DOHH2 (cell line): ENCODE measurements around the gene THAP3.

Experiments
- H3F3A ChIP-seq: fragments of 200-600 bp; sonication (generic), shearing (Covaris generic); 2 replicates; pipeline ENCODE4 v1.6.0; 2016; ENCODE audit warnings: antibody characterized with exemption, mild to moderate bottlenecking; ENCODE audit not compliant: control insufficient read depth, insufficient read depth
- H3K27ac ChIP-seq: fragments of 200-600 bp; sonication (generic); 2 replicates; pipeline ENCODE4 v1.5.1; 2014; ENCODE audit warnings: low read depth, mild to moderate bottlenecking, low read length, moderate library complexity
- H3K27me3 ChIP-seq: fragments of 200-600 bp; sonication (generic); 2 replicates; pipeline ENCODE4 v1.6.1; 2014; ENCODE audit warnings: mild to moderate bottlenecking, low read length, mixed read lengths; ENCODE audit not compliant: control insufficient read depth
- H3K36me3 ChIP-seq: fragments of 200-600 bp; sonication (generic); 2 replicates; pipeline ENCODE4 v1.6.1; 2014; ENCODE audit warnings: mild to moderate bottlenecking, low read length, moderate library complexity, mixed read lengths; ENCODE audit not compliant: control insufficient read depth
- H3K4me1 ChIP-seq: fragments of 200-600 bp; sonication (generic); 2 replicates; pipeline ENCODE4 v1.6.1; 2014; ENCODE audit warnings: mild to moderate bottlenecking, low read length, mixed read lengths; ENCODE audit not compliant: control insufficient read depth
- H3K4me2 ChIP-seq: fragments of 200-600 bp; sonication (generic); 2 replicates; pipeline ENCODE4 v1.6.0; 2014; ENCODE audit warnings: mild to moderate bottlenecking, low read length, moderate library complexity
- H3K4me3 ChIP-seq: fragments of 200-600 bp; sonication (generic); 2 replicates; pipeline ENCODE4 v1.5.1; 2014; ENCODE audit warnings: mild to moderate bottlenecking, low read length, mixed read lengths
- H3K79me2 ChIP-seq: fragments of 200-600 bp; sonication (generic); 2 replicates; pipeline ENCODE4 v1.6.1; 2014; ENCODE audit warnings: mild to moderate bottlenecking, low read length, mixed read lengths; ENCODE audit not compliant: control insufficient read depth
- H3K9me2 ChIP-seq: fragments of 200-600 bp; sonication (generic); replicated peaks from 2 replicates; pipeline ENCODE4 v1.6.1; 2014; ENCODE audit warnings: mild to moderate bottlenecking, low read length, mixed read lengths; ENCODE audit not compliant: control insufficient read depth
- H3K9me3 ChIP-seq: fragments of 200-600 bp; sonication (generic); 2 replicates; pipeline ENCODE4 v1.6.1; 2014; ENCODE audit warnings: antibody characterized with exemption, low read length, mixed read lengths; ENCODE audit not compliant: control insufficient read depth, insufficient read depth
- H4K20me1 ChIP-seq: fragments of 200-600 bp; sonication (generic); 2 replicates; pipeline ENCODE4 v1.6.0; 2014; ENCODE audit warnings: low read depth, mild to moderate bottlenecking, antibody characterized with exemption, low read length, moderate library complexity; ENCODE audit not compliant: control insufficient read depth, insufficient read depth
- CTCF ChIP-seq: fragments of 200-600 bp; sonication (generic); IDR thresholded peaks from one replicate; pipeline ENCODE4 v1.5.1; 2014; ENCODE audit warnings: antibody characterized with exemption, mild to moderate bottlenecking, low read depth, low read length; ENCODE audit not compliant: poor library complexity, severe bottlenecking
- EZH2phosphoT487 ChIP-seq: fragments of 200-600 bp; sonication (generic); IDR thresholded peaks from 2 replicates; pipeline ENCODE4 v1.6.1; 2017; ENCODE audit warnings: borderline replicate concordance, mild to moderate bottlenecking, antibody characterized with exemption, low read length, moderate library complexity, mixed read lengths

The THAP3 gene

GRCh38 chr1:6619045-6619444, 5.6 kb upstream of the THAP3 start:
- no peaks in the 10 kb centered on the region for H3K27me3 ChIP-seq
- no peak for TF ChIP-seq EZH2phosphoT487
- TF ChIP-seq CTCF, result no peak
- peaks cover 23% of the 10 kb centered on the region for H3K4me1 ChIP-seq
- H4K20me1 ChIP-seq, result 0 out of 2 replicates have a peak, but pooled peaks cover 4% of the 10 kb centered on the region
- peaks cover 59% of the 10 kb centered on the region for H3K36me3 ChIP-seq
- H3F3A ChIP-seq, result peaks cover 17% of the 10 kb centered on the region
- H3K79me2 ChIP-seq, result peaks cover 45% of the 10 kb centered on the region
- H3K9me3 ChIP-seq, result no peaks in the 10 kb centered on the region
- H3K9me2 ChIP-seq, result no peaks in the 10 kb centered on the region
- no peak overlapping the region for H3K27ac ChIP-seq
- H3K4me2 ChIP-seq, result no peak overlapping the region
- H3K4me3 ChIP-seq, result no peak overlapping the region

GRCh38 chr1:6621429-6622391, 3.0 kb upstream of the THAP3 start:
- peaks cover 36% of the 10 kb centered on the region for H3K4me1 ChIP-seq
- no peaks in the 10 kb centered on the region for H3K27me3 ChIP-seq
- no peak overlapping the region for H3K4me3 ChIP-seq
- H3F3A ChIP-seq, result peaks cover 22% of the 10 kb centered on the region
- no peak overlapping the region for H3K4me2 ChIP-seq
- H3K9me3 ChIP-seq, result no peaks in the 10 kb centered on the region
- TF ChIP-seq EZH2phosphoT487 (no peak), CTCF (no peak)
- no peak overlapping the region for H3K27ac ChIP-seq
- H3K9me2 ChIP-seq, result no peaks in the 10 kb centered on the region
- peaks cover 47% of the 10 kb centered on the region for H3K79me2 ChIP-seq
- peaks cover 10% of the 10 kb centered on the region; the same call in 1 of the 2 replicates for H4K20me1 ChIP-seq
- H3K36me3 ChIP-seq, result peaks cover 67% of the 10 kb centered on the region

GRCh38 chr1:6622396-6623152, 2.1 kb upstream of the THAP3 start:
- Histone ChIP-seq H3F3A (peaks cover 25% of the 10 kb centered on the region), H4K20me1 (peaks cover 8% of the 10 kb centered on the region; the same call in 1 of the 2 replicates), H3K27ac (no peak overlapping the region), H3K9me3 (no peaks in the 10 kb centered on the region), H3K9me2 (no peaks in the 10 kb centered on the region), H3K79me2 (peaks cover 47% of the 10 kb centered on the region), H3K4me3 (no peak overlapping the region), H3K27me3 (no peaks in the 10 kb centered on the region), H3K4me1 (peaks cover 44% of the 10 kb centered on the region), H3K4me2 (no peak overlapping the region), H3K36me3 (peaks cover 63% of the 10 kb centered on the region)
- no peak for TF ChIP-seq EZH2phosphoT487
- no peak for TF ChIP-seq CTCF
